Loucy (cell line): ENCODE data around the gene RSRP1.

ENCODE experiments used
- H2AFZ ChIP-seq: fragments of 200-600 bp; sonication (generic); 2 replicates; pipeline ENCODE4 v1.6.0; 2016; ENCODE audit warnings: antibody characterized with exemption, mild to moderate bottlenecking, low read length, moderate library complexity
- H3F3A ChIP-seq: fragments of 200-600 bp; 2 replicates; pipeline ENCODE4 v1.6.0; 2016; ENCODE audit warnings: antibody characterized with exemption, low read depth, mild to moderate bottlenecking
- H3K27me3 ChIP-seq: fragments of 200-600 bp; sonication (generic); 2 replicates; pipeline ENCODE4 v1.6.1; 2014; ENCODE audit warnings: low read length, mild to moderate bottlenecking; ENCODE audit not compliant: insufficient read depth, poor library complexity, severe bottlenecking
- H3K36me3 ChIP-seq: fragments of 200-600 bp; sonication (generic); 2 replicates; pipeline ENCODE4 v1.6.1; 2016; ENCODE audit warnings: low read length; ENCODE audit not compliant: insufficient read depth
- H3K4me1 ChIP-seq: fragments of 200-600 bp; sonication (generic); 2 replicates; pipeline ENCODE4 v1.5.1; 2014; ENCODE audit warnings: low read length, mild to moderate bottlenecking; ENCODE audit not compliant: insufficient read depth, poor library complexity, severe bottlenecking
- H3K4me2 ChIP-seq: fragments of 200-600 bp; sonication (generic); 2 replicates; pipeline ENCODE4 v1.6.0; 2014; ENCODE audit warnings: antibody characterized with exemption, low read length, low read depth, mild to moderate bottlenecking; ENCODE audit not compliant: poor library complexity, severe bottlenecking
- H3K4me3 ChIP-seq: fragments of 200-600 bp; sonication (generic); 2 replicates; pipeline ENCODE4 v1.5.1; 2014; ENCODE audit warnings: low read length, mild to moderate bottlenecking, mixed read lengths; ENCODE audit not compliant: poor library complexity, severe bottlenecking
- H3K79me2 ChIP-seq: fragments of 200-600 bp; sonication (generic); 2 replicates; pipeline ENCODE4 v1.6.1; 2014; ENCODE audit warnings: low read length; ENCODE audit not compliant: insufficient read depth
- H3K9ac ChIP-seq: fragments of 200-600 bp; sonication (generic); 2 replicates; pipeline ENCODE4 v1.6.0; 2014; ENCODE audit warnings: mild to moderate bottlenecking, low read depth, low read length, moderate library complexity; ENCODE audit not compliant: poor library complexity, severe bottlenecking
- H3K9me2 ChIP-seq: fragments of 200-600 bp; sonication (generic); replicated peaks from 2 replicates; pipeline ENCODE4 v1.6.1; 2016; ENCODE audit warnings: low read depth, low read length, mixed read lengths
- H3K9me3 ChIP-seq: fragments of 200-600 bp; sonication (generic); 2 replicates; pipeline ENCODE4 v1.6.1; 2014; ENCODE audit warnings: mild to moderate bottlenecking, antibody characterized with exemption, low read length, low read depth; ENCODE audit not compliant: insufficient read depth
- H4K20me1 ChIP-seq: fragments of 200-600 bp; sonication (generic); 2 replicates; pipeline ENCODE4 v1.6.0; 2014; ENCODE audit warnings: antibody characterized with exemption, low read length, mild to moderate bottlenecking; ENCODE audit not compliant: insufficient read depth, poor library complexity, severe bottlenecking
- CTCF ChIP-seq: fragments of 200-600 bp; sonication (generic); conservative IDR thresholded peaks from 2 replicates; pipeline ENCODE4 v1.5.1; 2014; ENCODE audit warnings: mild to moderate bottlenecking, antibody characterized with exemption, low read length
- EZH2phosphoT487 ChIP-seq: fragments of 200-600 bp; IDR thresholded peaks from 2 replicates; pipeline ENCODE4 v1.6.1; 2018; ENCODE audit warnings: antibody characterized with exemption, mild to moderate bottlenecking, moderate library complexity, borderline replicate concordance

Gene RSRP1

DNA sequence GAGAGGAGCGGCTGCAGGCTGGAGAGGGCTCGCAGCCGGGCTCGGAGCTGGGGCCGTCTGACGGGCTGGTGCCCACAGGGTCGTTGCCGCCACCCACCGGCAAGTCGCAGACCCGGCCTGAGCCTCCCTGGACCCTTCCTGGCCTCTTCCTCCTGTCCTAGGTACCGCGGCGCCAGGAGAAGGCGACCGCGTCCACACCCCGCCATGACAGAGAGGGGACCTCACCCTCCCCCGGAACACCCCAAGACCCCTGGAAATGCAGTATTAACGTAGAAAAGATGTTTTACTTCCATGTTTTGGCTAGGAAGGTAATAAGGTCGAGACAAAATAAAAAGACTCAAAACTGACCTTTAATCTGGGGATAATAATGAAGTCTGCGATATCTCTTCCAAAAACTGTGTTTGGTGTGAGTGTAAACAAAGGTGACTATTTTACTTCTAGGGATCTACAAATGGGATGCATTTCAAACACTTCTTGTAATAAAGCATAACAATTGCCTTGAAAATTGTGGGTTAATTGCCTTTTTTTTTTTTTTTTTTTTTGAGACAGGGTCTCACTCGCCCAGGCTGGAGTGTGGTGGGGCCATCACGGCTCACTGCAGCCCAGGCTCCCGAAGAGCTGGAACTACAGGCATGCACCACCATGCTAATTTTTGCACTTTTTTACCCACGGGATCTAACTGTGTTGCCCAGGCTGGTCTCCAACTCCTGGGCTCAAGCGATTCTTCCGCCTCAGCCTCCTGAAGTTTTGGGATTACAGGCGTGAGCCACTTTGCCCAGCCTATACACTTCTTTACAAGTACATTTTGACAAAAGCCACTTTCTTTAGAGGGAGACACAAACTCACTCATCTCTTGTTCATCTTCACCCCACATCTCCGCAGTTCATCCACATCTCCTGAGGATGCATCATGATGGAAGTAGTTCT is 838 bp upstream of the RSRP1 start:
- Histone ChIP-seq H3K4me1 (peaks cover 26% of the 10 kb centered on the region), H3F3A (0 out of 2 replicates have a peak, but pooled peaks cover 3% of the 10 kb centered on the region), H3K27me3 (no peaks in the 10 kb centered on the region), H3K9me2 (no peaks in the 10 kb centered on the region), H3K36me3 (peaks cover 21% of the 10 kb centered on the region), H3K4me2 (peak overlapping the region; percentile 97), H3K4me3 (peak overlapping the region; percentile 79), H3K9me3 (no peaks in the 10 kb centered on the region), H4K20me1 (peaks cover 41% of the 10 kb centered on the region), H2AFZ (peak overlapping the region; percentile 85), H3K9ac (peak overlapping the region; percentile 88), H3K79me2 (peaks cover 41% of the 10 kb centered on the region)
- peak; percentile 52 for TF ChIP-seq CTCF
- no peak for TF ChIP-seq EZH2phosphoT487

GRCh38 chr1:25246600-25247023 is 642 bp downstream of the RSRP1 start:
- TF ChIP-seq EZH2phosphoT487 (no peak), CTCF (no peak)
- Histone ChIP-seq H3K27me3 (no peaks in the 10 kb centered on the region), H2AFZ (no peak overlapping the region), H3K9ac (peak overlapping the region; percentile 88), H3K4me1 (peaks cover 26% of the 10 kb centered on the region), H3F3A (0 out of 2 replicates have a peak, but pooled peaks cover 3% of the 10 kb centered on the region), H3K36me3 (peaks cover 35% of the 10 kb centered on the region), H3K79me2 (peaks cover 51% of the 10 kb centered on the region), H3K4me2 (peak overlapping the region; percentile 99), H3K9me3 (no peaks in the 10 kb centered on the region), H3K9me2 (no peaks in the 10 kb centered on the region), H3K4me3 (peak overlapping the region; percentile 79), H4K20me1 (peaks cover 53% of the 10 kb centered on the region)

- peak overlapping the region; percentile 79 for H3K4me3 ChIP-seq
- 0 out of 2 replicates have a peak, but pooled peaks cover 3% of the 10 kb centered on the region for H3F3A ChIP-seq
- H3K9ac ChIP-seq: peak overlapping the region; percentile 88
- no peaks in the 10 kb centered on the region for H3K9me2 ChIP-seq
- peaks cover 26% of the 10 kb centered on the region for H3K4me1 ChIP-seq
- no peak for TF ChIP-seq EZH2phosphoT487
- no peak for TF ChIP-seq CTCF
- peaks cover 35% of the 10 kb centered on the region for H3K36me3 ChIP-seq
- peaks cover 51% of the 10 kb centered on the region for H3K79me2 ChIP-seq
- no peaks in the 10 kb centered on the region for H3K9me3 ChIP-seq
- H4K20me1 ChIP-seq: peaks cover 53% of the 10 kb centered on the region
- H3K4me2 ChIP-seq: peak overlapping the region; percentile 99
- no peak overlapping the region for H2AFZ ChIP-seq
- H3K27me3 ChIP-seq: no peaks in the 10 kb centered on the region
Observed at GRCh38 chr1:25245809-25246599, 1.2 kb downstream of the RSRP1 start.
